Upper lobe of left lung (tissue), 6 donors: ENCODE results near the gene MBNL2. TPM values are rescaled to one million over a fixed set of nuclear protein-coding genes. Genes with fewer than 3 reads are reported as not detected.

Source experiments
- ATAC-seq, 2 donors: fragments of 200-7000 bp; cut with Tn5 transposase; one replicate each; pipeline ENCODE4 v1.9.1; 2022; ENCODE audit warnings: mild to moderate bottlenecking in 2 of 2, moderate library complexity in 2 of 2; ENCODE audit not compliant: low FRiP score in 2 of 2
- DNase-seq, 2 donors: peaks; one replicate each; pipeline ENCODE4 v3.0.0-alpha.2; 2019 to 2020
- H3K27ac ChIP-seq, 4 donors: fragments of 200-600 bp; sonication (generic); one replicate each; pipeline ENCODE4 v1.5.1; 2016 to 2019
- H3K27me3 ChIP-seq, 4 donors: fragments of 200-600 bp; sonication (generic); one replicate each; pipeline ENCODE4 v1.5.1; 2017 to 2019
- H3K36me3 ChIP-seq, 4 donors: fragments of 200-600 bp; sonication (generic); one replicate each; pipeline ENCODE4 v1.5.1; 2016 to 2019
- H3K4me1 ChIP-seq, 4 donors: fragments of 200-600 bp; sonication (generic); one replicate each; pipeline ENCODE4 v1.5.1; 2018 to 2019
- H3K4me3 ChIP-seq, 4 donors: fragments of 200-600 bp; sonication (generic); one replicate each; pipeline ENCODE4 v1.5.1; 2017 to 2019; ENCODE audit warnings: mild to moderate bottlenecking in 2 of 4, moderate library complexity in 1 of 4
- H3K9me3 ChIP-seq, 4 donors: fragments of 200-600 bp; sonication (generic); one replicate each; pipeline ENCODE4 v1.5.1; 2018 to 2019
- EP300 ChIP-seq, 4 donors: sonication (generic); formaldehyde crosslinking; IDR thresholded peaks; one replicate each; pipeline ENCODE4 v1.5.1; 2017; ENCODE audit warnings: antibody characterized with exemption in 4 of 4, control low read depth in 2 of 4
- POLR2A ChIP-seq, 4 donors: fragments of 450-650 bp; IDR thresholded peaks; one replicate each; pipeline ENCODE4 v1.5.1; 2016 to 2017; ENCODE audit warnings: antibody characterized with exemption in 4 of 4, mild to moderate bottlenecking in 2 of 4
- POLR2AphosphoS5 ChIP-seq, 2 donors: sonication (generic); formaldehyde crosslinking; IDR thresholded peaks; one replicate each; pipeline ENCODE4 v1.5.1; 2017; ENCODE audit warnings: antibody characterized with exemption in 2 of 2
- WGBS, 2 donors: methylation state at CpG; one replicate each; pipeline ENCODE4 v1.1.5; 2017 to 2018; 5-methylcytosine and 5-hydroxymethylcytosine counted together
- total RNA-seq, 6 donors: library from RNA; depleted of rRNA in 4 of 6; stranded (reverse); fragments of >200 nt in 4 of 6; gene quantifications; one replicate each; pipeline versions ENCODE4 v1.1.0 to v1.2.1, GENCODE V29; 2016 to 2021
- TF ChIP-seq, protein P1 (sequence below), 6 experiments: fragments of 450-650 bp in 4 of 6; fragments of 200-600 bp in 2 of 6; sonication (generic) in 2 of 6; IDR thresholded peaks; one replicate each; pipeline ENCODE4 v1.5.1; 2016 to 2019; ENCODE audit warnings: antibody characterized with exemption in 6 of 6
- donor health status: DM: no; HTN: no; CAD: no; lungs with moderate emphysema.
- donor health status: DM: no; HTN: yes; CAD: no; lungs with severe emphysema.

Gene MBNL2
- 10 to 100 TPM; 40.9 to 78.4 (median 51.3) TPM for total RNA-seq

DNA sequence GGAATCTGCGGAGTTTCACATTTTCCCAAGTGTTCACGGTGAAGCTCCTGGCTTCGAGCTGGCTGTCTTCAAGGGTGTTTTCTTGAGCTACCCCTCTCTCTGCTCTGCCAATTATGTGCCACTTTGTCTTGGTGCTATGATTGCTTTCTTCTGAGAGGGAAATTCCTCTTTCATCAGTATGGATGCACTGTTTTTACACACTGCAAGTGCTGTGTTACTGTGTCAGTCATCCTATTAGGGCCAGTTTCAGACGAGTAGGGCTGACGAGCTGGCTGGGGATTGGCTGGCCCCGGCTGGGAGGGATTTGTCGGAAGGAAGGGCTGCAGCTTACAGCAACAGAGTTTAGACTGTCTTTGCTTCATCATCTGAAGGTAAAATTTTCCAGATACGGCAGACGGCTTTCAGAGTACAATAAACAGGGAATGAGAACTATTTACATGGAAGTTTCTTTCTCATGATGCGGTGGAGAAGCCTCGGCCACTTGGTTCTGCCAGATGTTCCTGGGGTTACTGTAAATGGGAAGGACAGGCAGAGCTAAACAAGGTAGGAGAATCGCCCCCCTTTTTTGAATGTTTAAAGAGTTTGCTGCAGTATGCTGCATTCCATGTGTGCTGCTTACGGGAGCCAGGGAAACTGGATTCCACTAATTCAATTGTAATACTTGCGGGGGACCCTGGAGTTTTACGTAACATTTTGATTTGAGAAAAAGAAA lies at the start of gene MBNL2:
MBNL2 (plus strand) TSS at position 345 of the 712 bp plus-strand sequence. CDS start 53,903 bp downstream, outside the sequence.
- peaks cover 18 to 42% (median 28%) of the 10 kb centered on the region in 4 donors for H3K4me1 ChIP-seq
- H3K27me3 ChIP-seq = no peaks in the 10 kb centered on the region
- no peaks in the 10 kb centered on the region for H3K9me3 ChIP-seq
- TF ChIP-seq EP300 (IDR thresholded peaks at IDR 0.05) (no peak), POLR2AphosphoS5 (IDR thresholded peaks at IDR 0.05) (peak; percentile 76 to 91), POLR2A (IDR thresholded peaks at IDR 0.05) (peak in 3 of 4 donors; percentile 72 to 84 (median 76))
- TF ChIP-seq, protein P1, sequence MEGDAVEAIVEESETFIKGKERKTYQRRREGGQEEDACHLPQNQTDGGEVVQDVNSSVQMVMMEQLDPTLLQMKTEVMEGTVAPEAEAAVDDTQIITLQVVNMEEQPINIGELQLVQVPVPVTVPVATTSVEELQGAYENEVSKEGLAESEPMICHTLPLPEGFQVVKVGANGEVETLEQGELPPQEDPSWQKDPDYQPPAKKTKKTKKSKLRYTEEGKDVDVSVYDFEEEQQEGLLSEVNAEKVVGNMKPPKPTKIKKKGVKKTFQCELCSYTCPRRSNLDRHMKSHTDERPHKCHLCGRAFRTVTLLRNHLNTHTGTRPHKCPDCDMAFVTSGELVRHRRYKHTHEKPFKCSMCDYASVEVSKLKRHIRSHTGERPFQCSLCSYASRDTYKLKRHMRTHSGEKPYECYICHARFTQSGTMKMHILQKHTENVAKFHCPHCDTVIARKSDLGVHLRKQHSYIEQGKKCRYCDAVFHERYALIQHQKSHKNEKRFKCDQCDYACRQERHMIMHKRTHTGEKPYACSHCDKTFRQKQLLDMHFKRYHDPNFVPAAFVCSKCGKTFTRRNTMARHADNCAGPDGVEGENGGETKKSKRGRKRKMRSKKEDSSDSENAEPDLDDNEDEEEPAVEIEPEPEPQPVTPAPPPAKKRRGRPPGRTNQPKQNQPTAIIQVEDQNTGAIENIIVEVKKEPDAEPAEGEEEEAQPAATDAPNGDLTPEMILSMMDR (IDR thresholded peaks at IDR 0.05) = no peak
- no peaks in the 10 kb centered on the region for H3K36me3 ChIP-seq
- DNase-seq = peak; percentile 92 to 94
- peak within 1 kb of the TSS; percentile 56 to 70 (median 60) for H3K4me3 ChIP-seq
- 5% methylated on average over 15 of the region's 15 CpGs for WGBS, 2 donors
- H3K27ac ChIP-seq = peak within 1 kb of the TSS; percentile 82 to 92 (median 90)
- ATAC-seq = peak; percentile 96

DNA sequence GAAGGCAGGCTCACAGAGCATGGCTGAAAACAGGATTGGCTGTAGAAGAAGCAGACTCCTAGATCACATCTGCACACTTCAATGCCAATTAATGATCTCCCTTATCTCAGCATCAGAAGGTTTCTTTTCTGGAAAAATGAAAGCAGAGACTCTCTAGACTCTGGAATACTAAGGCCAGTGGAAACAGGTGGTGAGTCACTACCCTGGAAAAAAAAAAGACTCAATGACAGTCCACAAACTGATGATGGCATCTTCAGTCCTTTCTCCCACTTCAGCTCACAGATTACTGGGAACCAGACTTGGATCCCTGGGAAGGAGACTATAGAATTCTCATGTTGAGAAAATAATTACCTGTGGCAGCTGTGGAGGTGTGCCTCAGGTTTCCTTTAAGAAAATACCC lies 47.5 kb upstream of the MBNL2 start:
- Histone ChIP-seq H3K4me1 (no peaks in the 10 kb centered on the region), H3K9me3 (no peaks in the 10 kb centered on the region), H3K27ac (no peak overlapping the region), H3K36me3 (no peaks in the 10 kb centered on the region), H3K27me3 (no peaks in the 10 kb centered on the region), H3K4me3 (no peak overlapping the region)
- DNase-seq = no peak
- no peak for ATAC-seq
- TF ChIP-seq POLR2A (IDR thresholded peaks at IDR 0.05) (no peak), EP300 (IDR thresholded peaks at IDR 0.05) (no peak), POLR2AphosphoS5 (IDR thresholded peaks at IDR 0.05) (no peak)
- TF ChIP-seq, protein P1 (IDR thresholded peaks at IDR 0.05) = no peak

GRCh38 chr13:97175041-97175440 lies 47.1 kb upstream of the MBNL2 start:
- Histone ChIP-seq H3K27ac (no peak overlapping the region), H3K27me3 (no peaks in the 10 kb centered on the region), H3K4me1 (no peaks in the 10 kb centered on the region), H3K9me3 (no peaks in the 10 kb centered on the region), H3K4me3 (no peak overlapping the region), H3K36me3 (no peaks in the 10 kb centered on the region)
- no peak for TF ChIP-seq EP300 (IDR thresholded peaks at IDR 0.05)
- TF ChIP-seq POLR2AphosphoS5 (IDR thresholded peaks at IDR 0.05) = no peak
- TF ChIP-seq POLR2A (IDR thresholded peaks at IDR 0.05) = no peak
- TF ChIP-seq, protein P1 (IDR thresholded peaks at IDR 0.05) = no peak
- ATAC-seq (no peak), DNase-seq (no peak)
- WGBS, 2 donors = 83 to 94% methylated on average over 4 of the region's 4 CpGs

DNA sequence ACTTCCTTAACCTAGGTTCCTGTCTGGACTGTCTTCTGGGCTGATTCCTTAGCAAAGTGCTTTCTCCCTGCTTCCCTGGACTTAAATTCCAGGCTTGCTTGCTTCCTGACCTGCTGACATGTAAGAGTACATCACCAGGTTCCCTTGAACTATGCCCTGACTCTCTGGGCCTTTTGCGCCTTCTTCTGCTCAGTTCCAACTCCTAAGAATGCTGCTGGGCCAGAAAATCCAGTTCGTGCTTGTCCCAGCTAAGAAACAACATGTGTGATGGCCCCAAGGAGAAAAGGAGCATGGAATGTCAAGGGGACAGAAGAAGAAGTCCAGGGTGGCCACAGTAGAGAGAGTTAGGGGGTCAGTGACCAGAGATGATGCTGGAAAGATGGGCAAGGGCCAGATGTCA lies 42.6 kb upstream of the MBNL2 start:
- WGBS, 2 donors = 84 to 85% methylated on average over 2 of the region's 2 CpGs
- H3K27me3 ChIP-seq = no peaks in the 10 kb centered on the region

More for the DNA sequence above, 42.6 kb upstream of the MBNL2 start:
- no peak overlapping the region for H3K4me3 ChIP-seq
- DNase-seq (no peak), ATAC-seq (no peak)
- H3K9me3 ChIP-seq = no peaks in the 10 kb centered on the region
- H3K36me3 ChIP-seq = no peaks in the 10 kb centered on the region
- no peak overlapping the region for H3K27ac ChIP-seq
- H3K4me1 ChIP-seq = no peaks in the 10 kb centered on the region
- TF ChIP-seq POLR2AphosphoS5 (IDR thresholded peaks at IDR 0.05) (no peak), POLR2A (IDR thresholded peaks at IDR 0.05) (no peak), EP300 (IDR thresholded peaks at IDR 0.05) (no peak)
- TF ChIP-seq, protein P1 (IDR thresholded peaks at IDR 0.05) = no peak
